ENCODE measurements around the gene MAN1A1. TPM values are rescaled to one million over a fixed set of nuclear protein-coding genes. Genes with fewer than 3 reads are reported as not detected.

MAN1A1 gene
- total and polyA plus RNA-seq, 11 donors: 5.6 to 30.6 (median 12.6) TPM

GRCh38 chr6:119319694-119320093 lies 29.9 kb downstream of the MAN1A1 start:
- H3K4me1 ChIP-seq: peaks cover 0 to 43% (median 14%) of the 10 kb centered on the region in 12 donors
- no peak overlapping the region for H3K4me3 ChIP-seq
- no peaks in the 10 kb centered on the region for H3K9me3 ChIP-seq
- peaks cover 0 to 4% (median 0%) of the 10 kb centered on the region in 9 donors for H3K36me3 ChIP-seq
- intact Hi-C loops (cut with DNase I): no loop called here
- no peak for TF ChIP-seq POLR2A (IDR thresholded peaks at IDR 0.05)
- TF ChIP-seq, protein P1, sequence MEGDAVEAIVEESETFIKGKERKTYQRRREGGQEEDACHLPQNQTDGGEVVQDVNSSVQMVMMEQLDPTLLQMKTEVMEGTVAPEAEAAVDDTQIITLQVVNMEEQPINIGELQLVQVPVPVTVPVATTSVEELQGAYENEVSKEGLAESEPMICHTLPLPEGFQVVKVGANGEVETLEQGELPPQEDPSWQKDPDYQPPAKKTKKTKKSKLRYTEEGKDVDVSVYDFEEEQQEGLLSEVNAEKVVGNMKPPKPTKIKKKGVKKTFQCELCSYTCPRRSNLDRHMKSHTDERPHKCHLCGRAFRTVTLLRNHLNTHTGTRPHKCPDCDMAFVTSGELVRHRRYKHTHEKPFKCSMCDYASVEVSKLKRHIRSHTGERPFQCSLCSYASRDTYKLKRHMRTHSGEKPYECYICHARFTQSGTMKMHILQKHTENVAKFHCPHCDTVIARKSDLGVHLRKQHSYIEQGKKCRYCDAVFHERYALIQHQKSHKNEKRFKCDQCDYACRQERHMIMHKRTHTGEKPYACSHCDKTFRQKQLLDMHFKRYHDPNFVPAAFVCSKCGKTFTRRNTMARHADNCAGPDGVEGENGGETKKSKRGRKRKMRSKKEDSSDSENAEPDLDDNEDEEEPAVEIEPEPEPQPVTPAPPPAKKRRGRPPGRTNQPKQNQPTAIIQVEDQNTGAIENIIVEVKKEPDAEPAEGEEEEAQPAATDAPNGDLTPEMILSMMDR (IDR thresholded peaks at IDR 0.05): no peak
- H3K27me3 ChIP-seq: no peaks in the 10 kb centered on the region
- 96 to 100% (median 97%) methylated on average over 2 of the region's 2 CpGs for WGBS, 4 donors
- DNase-seq (no peak), ATAC-seq (no peak)
- no peak overlapping the region for H3K27ac ChIP-seq

- intact Hi-C loops (cut with DNase I): no loop called here
- Histone ChIP-seq H3K4me3 (no peak overlapping the region), H3K27me3 (no peaks in the 10 kb centered on the region), H3K36me3 (peaks cover 0 to 4% (median 0%) of the 10 kb centered on the region in 9 donors), H3K4me1 (peaks cover 0 to 43% (median 21%) of the 10 kb centered on the region in 12 donors), H3K9me3 (no peaks in the 10 kb centered on the region), H3K27ac (no peak overlapping the region)
- WGBS, 4 donors: 38 to 97% (median 92%) methylated on average over 1 of the region's 1 CpG
- TF ChIP-seq, protein P1 (IDR thresholded peaks at IDR 0.05): no peak
- TF ChIP-seq POLR2A (IDR thresholded peaks at IDR 0.05): no peak
- ATAC-seq: no peak
- no peak for DNase-seq
These were observed 30.8 kb downstream of the MAN1A1 start for GRCh38 chr6:119318730-119319129.

DNA sequence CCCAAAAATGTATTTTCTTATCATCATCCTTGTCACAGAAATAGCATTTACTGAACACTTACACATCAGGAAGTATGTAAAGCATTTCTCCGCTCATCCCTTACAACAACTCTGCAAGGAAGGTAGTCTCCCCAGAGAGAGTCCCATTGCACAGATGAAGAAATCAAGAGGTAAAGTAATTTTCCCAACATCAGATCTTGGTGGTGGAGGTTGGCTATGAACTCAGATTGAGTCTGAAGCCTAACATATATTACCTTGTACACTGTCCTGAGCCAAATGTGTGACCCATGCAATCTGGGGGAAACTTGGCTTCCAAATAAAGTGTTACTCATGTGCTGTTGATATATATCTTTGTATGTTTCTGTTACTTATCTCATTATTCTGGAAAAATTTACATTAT lies 31.4 kb downstream of the MAN1A1 start:
- H3K27me3 ChIP-seq: no peaks in the 10 kb centered on the region
- TF ChIP-seq POLR2A (IDR thresholded peaks at IDR 0.05): no peak
- TF ChIP-seq, protein P1 (IDR thresholded peaks at IDR 0.05): no peak
- peaks cover 0 to 4% (median 0%) of the 10 kb centered on the region in 9 donors for H3K36me3 ChIP-seq
- H3K4me1 ChIP-seq: peaks cover 0 to 44% (median 23%) of the 10 kb centered on the region in 12 donors
- no peak overlapping the region for H3K27ac ChIP-seq
- ATAC-seq: no peak
- 48 to 100% (median 99%) methylated on average over 1 of the region's 1 CpG for WGBS, 4 donors
- H3K4me3 ChIP-seq: no peak overlapping the region
- no peaks in the 10 kb centered on the region for H3K9me3 ChIP-seq
- DNase-seq: no peak
- intact Hi-C loops (cut with DNase I): no loop called here

- intact Hi-C loops (cut with DNase I): no loop called here
- TF ChIP-seq, protein P1 (IDR thresholded peaks at IDR 0.05): no peak
- TF ChIP-seq POLR2A (IDR thresholded peaks at IDR 0.05): no peak
- Histone ChIP-seq H3K36me3 (no peaks in the 10 kb centered on the region), H3K9me3 (no peaks in the 10 kb centered on the region), H3K27ac (no peak overlapping the region), H3K4me3 (no peak overlapping the region), H3K27me3 (no peaks in the 10 kb centered on the region), H3K4me1 (peaks cover 0 to 46% (median 28%) of the 10 kb centered on the region in 12 donors)
- 97 to 99% (median 98%) methylated on average over 4 of the region's 4 CpGs for WGBS, 4 donors
- DNase-seq (no peak), ATAC-seq (no peak)
These were observed 32.6 kb downstream of the MAN1A1 start for GRCh38 chr6:119317007-119317406.
